GM21619 (cell line): ENCODE data around the gene ZBTB17.
"Not testable (repeated sequence)": the region's sequence is repeated elsewhere in the genome, so short reads cannot be mapped to it uniquely, and the experiment has no call there.

ENCODE experiments used
- ATAC-seq: cut with Tn5 transposase; IDR thresholded peaks from one replicate; pipeline ENCODE4 v1.9.1; 2021; ENCODE audit not compliant: unreplicated experiment

The ZBTB17 gene

GRCh38 chr1:16011936-16012589 is 36.2 kb upstream of the ZBTB17 start:
- no peak for ATAC-seq

- no peak for ATAC-seq
Observed at GRCh38 chr1:16010837-16011236, 34.9 kb upstream of the ZBTB17 start.

GRCh38 chr1:16009678-16010077 is 33.8 kb upstream of the ZBTB17 start:
- no peak for ATAC-seq

- no peak for ATAC-seq
Observed at GRCh38 chr1:16009030-16009460, 33.1 kb upstream of the ZBTB17 start.

GRCh38 chr1:16007671-16008341 is 31.9 kb upstream of the ZBTB17 start:
- ATAC-seq = no peak

- ATAC-seq = no peak
Observed at GRCh38 chr1:16006552-16007485, 30.9 kb upstream of the ZBTB17 start.

- no peak for ATAC-seq
Observed at GRCh38 chr1:16006010-16006409, 30.1 kb upstream of the ZBTB17 start.

- no peak for ATAC-seq
Observed at GRCh38 chr1:16005597-16005996, 29.7 kb upstream of the ZBTB17 start.

- not testable (repeated sequence) for ATAC-seq
Observed at GRCh38 chr1:16001274-16001673, 25.4 kb upstream of the ZBTB17 start.

GRCh38 chr1:15998929-15999328 is 23.0 kb upstream of the ZBTB17 start:
- no peak for ATAC-seq

- ATAC-seq = no peak
Observed at GRCh38 chr1:15997637-15998280, 21.9 kb upstream of the ZBTB17 start.

GRCh38 chr1:15997076-15997585 is 21.2 kb upstream of the ZBTB17 start:
- ATAC-seq = no peak

GRCh38 chr1:15994590-15995351 is 18.9 kb upstream of the ZBTB17 start:
- no peak for ATAC-seq

- no peak for ATAC-seq
Observed at GRCh38 chr1:15994081-15994480, 18.2 kb upstream of the ZBTB17 start.

GRCh38 chr1:15993666-15994065 is 17.8 kb upstream of the ZBTB17 start:
- ATAC-seq = no peak

GRCh38 chr1:15992582-15993500 is 16.9 kb upstream of the ZBTB17 start:
- ATAC-seq = no peak

- ATAC-seq = no peak
Observed at GRCh38 chr1:15992187-15992553, 16.3 kb upstream of the ZBTB17 start.

GRCh38 chr1:15991427-15992186 is 15.7 kb upstream of the ZBTB17 start:
- ATAC-seq = no peak
